GM12878 (cell line): ENCODE results near the gene OPRM1. TPM values are rescaled to one million over a fixed set of nuclear protein-coding genes. Genes with fewer than 3 reads are reported as not detected.

Source experiments
- REST ChIP-seq: IDR thresholded peaks from 2 replicates; pipeline ENCODE4 v1.6.1; 2012; ENCODE audit warnings: mild to moderate bottlenecking, low read depth, low read length
- SIN3A ChIP-seq: IDR thresholded peaks from 2 replicates; pipeline ENCODE4 v1.6.1; 2012; ENCODE audit warnings: low read depth, low read length, improper control_type of control experiment
- USF1 ChIP-seq: IDR thresholded peaks from 2 replicates; pipeline ENCODE4 v1.6.1; 2011; ENCODE audit warnings: borderline replicate concordance, low read depth, mild to moderate bottlenecking, moderate library complexity, mixed read lengths, low read length; ENCODE audit not compliant: insufficient read depth; ENCODE audit errors: extremely low read length
- ZBTB11 ChIP-seq: fragments of 450-650 bp; formaldehyde crosslinking; IDR thresholded peaks from 2 replicates; pipeline ENCODE4 v1.5.0; 2022; ENCODE audit warnings: mild to moderate bottlenecking, missing genetic modification characterization
- polyA plus RNA-seq, 11 experiments: library from polyadenylated mRNA; depleted of rRNA in 4 of 11; unstranded in 6 of 11; stranded (reverse) in 5 of 11; fragments of >200 nt; fragmentation: Nextera tagmentation in 4 of 11; fragmentation: Illumina TruSeq in 1 of 11; extraction: Ambion mirVana in 4 of 11; extraction: Trizol in 1 of 11; gene quantifications; 1 replicate in 1 of 11; 2 replicates in 10 of 11; pipeline versions ENCODE4 v1.2.1 to v1.2.3, GENCODE V29; 2011 to 2016; ENCODE audit warnings: inconsistent platforms in 2 of 11, missing spikeins in 2 of 11, low read depth in 1 of 11
- total RNA-seq, 4 experiments: library from RNA; depleted of rRNA in 3 of 4; stranded (reverse); fragments of >200 nt in 3 of 4; fragmentation: Illumina TruSeq in 1 of 4; extraction: Trizol in 1 of 4; gene quantifications; 2 replicates each; pipeline versions ENCODE4 v1.2.1 to v1.2.3, GENCODE V29; 2013 to 2021

The OPRM1 gene
- total and polyA plus RNA-seq, 10 of the 15 experiments (the other 5 are each of a cell fraction or from before 2014, with no cell fraction given), result not detected

- TF ChIP-seq USF1, result no peak
- TF ChIP-seq SIN3A, result no peak
- no peak for TF ChIP-seq REST
- TF ChIP-seq ZBTB11 (CRISPR knock-in tag), result no peak
Measured at GRCh38 chr6:154143753-154144152, 104.7 kb downstream of the OPRM1 start (continued).
